Large intestine (tissue), 3 donors: ENCODE results near the gene TRAPPC2L. TPM values are rescaled to one million over a fixed set of nuclear protein-coding genes. Genes with fewer than 3 reads are reported as not detected.

ENCODE experiments used
- DNase-seq, 2 donors: peaks; one replicate each; pipeline versions ENCODE4 v3.0.0 to v3.0.0-alpha.2; 2013
- H3K27ac ChIP-seq: one replicate; pipeline ENCODE4 v1.5.1; 2013; ENCODE audit warnings: low read length
- H3K27me3 ChIP-seq: 2 replicates; pipeline ENCODE4 v1.6.1; 2013; ENCODE audit warnings: low read length; ENCODE audit not compliant: control insufficient read depth, insufficient read depth
- H3K36me3 ChIP-seq: 2 replicates; pipeline ENCODE4 v1.6.1; 2013; ENCODE audit warnings: low read length; ENCODE audit not compliant: control insufficient read depth, insufficient read depth
- H3K4me1 ChIP-seq: one replicate; pipeline ENCODE4 v1.6.1; 2013; ENCODE audit warnings: low read length; ENCODE audit not compliant: control insufficient read depth, insufficient read depth
- H3K4me3 ChIP-seq: one replicate; pipeline ENCODE4 v1.5.1; 2013; ENCODE audit warnings: low read length
- H3K9me3 ChIP-seq: one replicate; pipeline ENCODE4 v1.6.1; 2013; ENCODE audit warnings: mild to moderate bottlenecking, low read depth, low read length, moderate library complexity; ENCODE audit not compliant: control insufficient read depth
- WGBS: methylation state at CpG from one replicate; pipeline ENCODE4 v1.1.5; 2013; ENCODE audit warnings: low lambda C conversion rate; ENCODE audit not compliant: insufficient coverage; 5-methylcytosine and 5-hydroxymethylcytosine counted together
- polyA plus RNA-seq: library from polyadenylated mRNA; unstranded; fragments of 120-200 nt; gene quantifications from one replicate; pipeline ENCODE4 v1.2.1, GENCODE V29; 2013

TRAPPC2L gene
- polyA plus RNA-seq, 1 donor = 96.0 TPM

GRCh38 chr16:88910284-88911135, 53.6 kb downstream of the TRAPPC2L start:
- H3K27ac ChIP-seq = no peak overlapping the region
- DNase-seq = no peak
- no peaks in the 10 kb centered on the region for H3K36me3 ChIP-seq
- H3K9me3 ChIP-seq = peaks cover 4% of the 10 kb centered on the region
- H3K27me3 ChIP-seq = no peaks in the 10 kb centered on the region
- WGBS = no CpG with 5 or more reads among the region's 26 CpGs
- no peaks in the 10 kb centered on the region for H3K4me1 ChIP-seq
- H3K4me3 ChIP-seq = no peak overlapping the region

- Histone ChIP-seq H3K27me3 (no peaks in the 10 kb centered on the region), H3K9me3 (peaks cover 4% of the 10 kb centered on the region), H3K36me3 (no peaks in the 10 kb centered on the region), H3K4me3 (no peak overlapping the region), H3K27ac (no peak overlapping the region), H3K4me1 (no peaks in the 10 kb centered on the region)
- no CpG with 5 or more reads among the region's 36 CpGs for whole genome bisulfite sequencing
- no peak for DNase-seq
These were observed 54.4 kb downstream of the TRAPPC2L start for GRCh38 chr16:88911136-88911945.

DNA sequence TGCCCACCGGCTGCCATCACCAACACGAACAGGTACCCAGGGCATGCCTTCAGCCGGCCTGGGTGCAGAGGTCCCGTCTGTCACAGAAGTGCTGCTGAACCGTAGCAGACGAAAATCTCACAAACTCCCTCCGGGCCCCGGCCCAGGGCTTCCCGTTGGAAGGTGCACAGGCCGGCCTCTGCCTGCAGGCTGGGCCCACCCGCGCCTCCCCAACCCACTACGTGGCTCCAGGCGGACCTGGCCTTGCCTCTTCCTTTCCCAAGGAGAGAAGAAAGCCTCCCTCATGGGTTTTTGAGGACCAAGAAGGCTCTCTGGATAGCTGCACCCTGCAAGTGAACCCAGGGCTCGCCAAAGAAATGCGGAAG, 55.0 kb downstream of the TRAPPC2L start:
- Histone ChIP-seq H3K4me3 (no peak overlapping the region), H3K27ac (no peak overlapping the region), H3K9me3 (peaks cover 4% of the 10 kb centered on the region), H3K27me3 (no peaks in the 10 kb centered on the region), H3K4me1 (no peaks in the 10 kb centered on the region), H3K36me3 (no peaks in the 10 kb centered on the region)
- no CpG with 5 or more reads among the region's 16 CpGs for WGBS
- DNase-seq = no peak

Other genes with a start within 250 kb of the TRAPPC2L start
- gene IL17C, start 218.6 kb upstream of the TRAPPC2L start, polyA plus RNA-seq = not detected
- gene CYBA, start 206.1 kb upstream of the TRAPPC2L start, polyA plus RNA-seq = 195 TPM
- 41.0 TPM for gene MVD, start 194.0 kb upstream of the TRAPPC2L start, polyA plus RNA-seq
- 1.1 TPM for gene SNAI3, start 170.6 kb upstream of the TRAPPC2L start, polyA plus RNA-seq
- gene RNF166, start 150.7 kb upstream of the TRAPPC2L start, polyA plus RNA-seq = 13.3 TPM
- gene CTU2, start 150.6 kb upstream of the TRAPPC2L start, polyA plus RNA-seq = 11.0 TPM
- gene PIEZO1, start 71.9 kb upstream of the TRAPPC2L start, polyA plus RNA-seq = 92.9 TPM
- gene CDT1, start 53.3 kb upstream of the TRAPPC2L start, polyA plus RNA-seq = 14.0 TPM
- gene APRT, start 45.2 kb upstream of the TRAPPC2L start, polyA plus RNA-seq = 117 TPM
- 32.2 TPM for gene GALNS, start 180 bp upstream of the TRAPPC2L start, polyA plus RNA-seq
- 0.12 TPM for gene PABPN1L, start 9.5 kb downstream of the TRAPPC2L start, polyA plus RNA-seq
- gene CBFA2T3, start 120.1 kb downstream of the TRAPPC2L start, polyA plus RNA-seq = 7.4 TPM
- 30.8 TPM for gene ACSF3, start 236.7 kb downstream of the TRAPPC2L start, polyA plus RNA-seq